Liver (tissue), 3 donors: Measurements from ENCODE around the gene FAM53B.
A peak's percentile ranks its signal among the peaks of the same experiment; 100 is the strongest.

Experiments
- EGR1 ChIP-seq, 2 donors: IDR thresholded peaks; 2 replicates each; pipeline ENCODE4 v1.6.1; 2016 to 2018; ENCODE audit warnings: antibody characterized with exemption in 2 of 2, low read depth in 2 of 2
- GABPA ChIP-seq, 2 donors: IDR thresholded peaks in 1 of 2; conservative IDR thresholded peaks in 1 of 2; 2 replicates each; pipeline ENCODE4 v1.6.1; 2016; ENCODE audit warnings: antibody characterized with exemption in 2 of 2, mild to moderate bottlenecking in 1 of 2, moderate library complexity in 1 of 2
- HNF4A ChIP-seq, 2 donors: conservative IDR thresholded peaks; 2 replicates each; pipeline ENCODE4 v1.6.1; 2016; ENCODE audit warnings: antibody characterized with exemption in 2 of 2, mild to moderate bottlenecking in 2 of 2
- RAD21 ChIP-seq, 2 donors: IDR thresholded peaks; 2 replicates each; pipeline ENCODE4 v1.6.1; 2016; ENCODE audit warnings: antibody characterized with exemption in 2 of 2, mild to moderate bottlenecking in 2 of 2
- RXRA ChIP-seq, 2 donors: IDR thresholded peaks; 2 replicates each; pipeline ENCODE4 v1.6.1; 2017 to 2018; ENCODE audit warnings: antibody characterized with exemption in 2 of 2, mild to moderate bottlenecking in 1 of 2
- SP1 ChIP-seq: IDR thresholded peaks from 2 replicates; pipeline ENCODE4 v1.6.1; 2018; ENCODE audit warnings: antibody characterized with exemption, mild to moderate bottlenecking
- TAF1 ChIP-seq: conservative IDR thresholded peaks from 2 replicates; pipeline ENCODE4 v1.6.1; 2016; ENCODE audit warnings: antibody characterized with exemption, mild to moderate bottlenecking
- YY1 ChIP-seq: IDR thresholded peaks from 2 replicates; pipeline ENCODE4 v1.6.1; 2016; ENCODE audit warnings: antibody characterized with exemption, mild to moderate bottlenecking
- TF ChIP-seq, protein P1 (sequence below): IDR thresholded peaks from 2 replicates; pipeline ENCODE4 v1.6.1; 2016; ENCODE audit warnings: antibody characterized with exemption, mild to moderate bottlenecking
- TF ChIP-seq, protein P2 (sequence below): fragments of 150-350 bp; IDR thresholded peaks from 2 replicates; pipeline ENCODE4 v1.5.1; 2017; ENCODE audit warnings: improper control_type of control experiment, low read depth, low read length; ENCODE audit not compliant: missing input control
- TF ChIP-seq, protein P3 (sequence below): IDR thresholded peaks from 2 replicates; pipeline ENCODE4 v1.6.1; 2016; ENCODE audit warnings: antibody characterized with exemption
- TF ChIP-seq, protein P4 (sequence below): IDR thresholded peaks from 2 replicates; pipeline ENCODE4 v1.6.1; 2016; ENCODE audit warnings: antibody characterized with exemption
- TF ChIP-seq, protein P5 (sequence below): IDR thresholded peaks from 2 replicates; pipeline ENCODE4 v1.6.1; 2016; ENCODE audit warnings: antibody characterized with exemption
- donor health status: healthy.
- donor health status: healthy.

DNA sequence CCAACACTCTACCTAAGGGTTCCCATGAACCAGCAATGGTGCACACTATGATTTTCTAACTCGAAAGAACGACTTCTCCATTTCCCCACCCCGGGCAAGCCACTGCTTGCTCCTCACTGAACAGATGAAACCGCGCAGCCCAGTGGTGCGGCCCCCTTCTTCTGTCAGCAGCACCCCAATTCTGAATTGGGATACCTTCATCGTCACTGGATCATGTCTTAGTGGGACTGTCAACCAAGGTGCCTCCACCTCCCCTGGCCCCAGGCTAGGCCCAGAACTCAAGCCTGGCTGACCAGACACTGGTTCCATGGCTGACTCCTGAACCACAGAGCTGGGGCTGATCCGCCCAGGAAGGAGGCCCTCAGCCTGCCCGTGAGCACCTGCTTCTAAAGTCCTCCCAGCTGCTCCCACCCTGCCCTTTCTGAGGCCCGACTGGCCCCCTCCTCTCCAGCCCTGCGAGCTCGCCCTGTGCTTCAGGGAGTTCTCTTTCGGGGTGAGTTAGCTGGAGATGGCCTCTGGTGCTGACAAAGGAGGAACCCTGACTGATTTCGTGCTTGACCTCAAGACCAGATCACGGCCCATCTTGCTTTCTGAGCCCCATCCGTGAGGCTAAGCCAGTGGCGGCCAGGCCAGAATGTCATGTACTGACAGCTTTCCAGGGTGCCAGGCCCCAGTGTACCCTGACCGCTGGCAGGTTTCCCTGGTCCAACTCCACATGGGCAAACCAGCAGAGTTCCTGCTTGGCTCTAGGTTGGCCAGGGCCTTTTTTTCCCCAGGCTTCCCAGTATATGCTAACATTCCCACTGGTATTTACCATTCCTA lies 44.5 kb downstream of the FAM53B start:
- TF ChIP-seq YY1 (no peak), EGR1 (IDR thresholded peaks at IDR 0.05; ENCODE audit: low read depth in 2 of 2) (no peak), HNF4A (conservative IDR thresholded peaks at IDR 0.05) (peak; percentile 67 to 81), RAD21 (IDR thresholded peaks at IDR 0.05) (peak; percentile 23 to 24), TAF1 (no peak), SP1 (peak; percentile 46), RXRA (IDR thresholded peaks at IDR 0.05) (peak in 1 of 2 donors; percentile 67), GABPA (IDR thresholded peaks at IDR 0.05 in 1 of 2, conservative IDR thresholded peaks at IDR 0.05 in 1 of 2) (no peak)
- TF ChIP-seq, protein P1, sequence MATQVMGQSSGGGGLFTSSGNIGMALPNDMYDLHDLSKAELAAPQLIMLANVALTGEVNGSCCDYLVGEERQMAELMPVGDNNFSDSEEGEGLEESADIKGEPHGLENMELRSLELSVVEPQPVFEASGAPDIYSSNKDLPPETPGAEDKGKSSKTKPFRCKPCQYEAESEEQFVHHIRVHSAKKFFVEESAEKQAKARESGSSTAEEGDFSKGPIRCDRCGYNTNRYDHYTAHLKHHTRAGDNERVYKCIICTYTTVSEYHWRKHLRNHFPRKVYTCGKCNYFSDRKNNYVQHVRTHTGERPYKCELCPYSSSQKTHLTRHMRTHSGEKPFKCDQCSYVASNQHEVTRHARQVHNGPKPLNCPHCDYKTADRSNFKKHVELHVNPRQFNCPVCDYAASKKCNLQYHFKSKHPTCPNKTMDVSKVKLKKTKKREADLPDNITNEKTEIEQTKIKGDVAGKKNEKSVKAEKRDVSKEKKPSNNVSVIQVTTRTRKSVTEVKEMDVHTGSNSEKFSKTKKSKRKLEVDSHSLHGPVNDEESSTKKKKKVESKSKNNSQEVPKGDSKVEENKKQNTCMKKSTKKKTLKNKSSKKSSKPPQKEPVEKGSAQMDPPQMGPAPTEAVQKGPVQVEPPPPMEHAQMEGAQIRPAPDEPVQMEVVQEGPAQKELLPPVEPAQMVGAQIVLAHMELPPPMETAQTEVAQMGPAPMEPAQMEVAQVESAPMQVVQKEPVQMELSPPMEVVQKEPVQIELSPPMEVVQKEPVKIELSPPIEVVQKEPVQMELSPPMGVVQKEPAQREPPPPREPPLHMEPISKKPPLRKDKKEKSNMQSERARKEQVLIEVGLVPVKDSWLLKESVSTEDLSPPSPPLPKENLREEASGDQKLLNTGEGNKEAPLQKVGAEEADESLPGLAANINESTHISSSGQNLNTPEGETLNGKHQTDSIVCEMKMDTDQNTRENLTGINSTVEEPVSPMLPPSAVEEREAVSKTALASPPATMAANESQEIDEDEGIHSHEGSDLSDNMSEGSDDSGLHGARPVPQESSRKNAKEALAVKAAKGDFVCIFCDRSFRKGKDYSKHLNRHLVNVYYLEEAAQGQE = peak; percentile 50
- TF ChIP-seq, protein P2, sequence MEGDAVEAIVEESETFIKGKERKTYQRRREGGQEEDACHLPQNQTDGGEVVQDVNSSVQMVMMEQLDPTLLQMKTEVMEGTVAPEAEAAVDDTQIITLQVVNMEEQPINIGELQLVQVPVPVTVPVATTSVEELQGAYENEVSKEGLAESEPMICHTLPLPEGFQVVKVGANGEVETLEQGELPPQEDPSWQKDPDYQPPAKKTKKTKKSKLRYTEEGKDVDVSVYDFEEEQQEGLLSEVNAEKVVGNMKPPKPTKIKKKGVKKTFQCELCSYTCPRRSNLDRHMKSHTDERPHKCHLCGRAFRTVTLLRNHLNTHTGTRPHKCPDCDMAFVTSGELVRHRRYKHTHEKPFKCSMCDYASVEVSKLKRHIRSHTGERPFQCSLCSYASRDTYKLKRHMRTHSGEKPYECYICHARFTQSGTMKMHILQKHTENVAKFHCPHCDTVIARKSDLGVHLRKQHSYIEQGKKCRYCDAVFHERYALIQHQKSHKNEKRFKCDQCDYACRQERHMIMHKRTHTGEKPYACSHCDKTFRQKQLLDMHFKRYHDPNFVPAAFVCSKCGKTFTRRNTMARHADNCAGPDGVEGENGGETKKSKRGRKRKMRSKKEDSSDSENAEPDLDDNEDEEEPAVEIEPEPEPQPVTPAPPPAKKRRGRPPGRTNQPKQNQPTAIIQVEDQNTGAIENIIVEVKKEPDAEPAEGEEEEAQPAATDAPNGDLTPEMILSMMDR = no peak
- TF ChIP-seq, protein P3, sequence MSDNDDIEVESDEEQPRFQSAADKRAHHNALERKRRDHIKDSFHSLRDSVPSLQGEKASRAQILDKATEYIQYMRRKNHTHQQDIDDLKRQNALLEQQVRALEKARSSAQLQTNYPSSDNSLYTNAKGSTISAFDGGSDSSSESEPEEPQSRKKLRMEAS = no peak
- TF ChIP-seq, protein P4, sequence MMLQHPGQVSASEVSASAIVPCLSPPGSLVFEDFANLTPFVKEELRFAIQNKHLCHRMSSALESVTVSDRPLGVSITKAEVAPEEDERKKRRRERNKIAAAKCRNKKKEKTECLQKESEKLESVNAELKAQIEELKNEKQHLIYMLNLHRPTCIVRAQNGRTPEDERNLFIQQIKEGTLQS = no peak
- TF ChIP-seq, protein P5, sequence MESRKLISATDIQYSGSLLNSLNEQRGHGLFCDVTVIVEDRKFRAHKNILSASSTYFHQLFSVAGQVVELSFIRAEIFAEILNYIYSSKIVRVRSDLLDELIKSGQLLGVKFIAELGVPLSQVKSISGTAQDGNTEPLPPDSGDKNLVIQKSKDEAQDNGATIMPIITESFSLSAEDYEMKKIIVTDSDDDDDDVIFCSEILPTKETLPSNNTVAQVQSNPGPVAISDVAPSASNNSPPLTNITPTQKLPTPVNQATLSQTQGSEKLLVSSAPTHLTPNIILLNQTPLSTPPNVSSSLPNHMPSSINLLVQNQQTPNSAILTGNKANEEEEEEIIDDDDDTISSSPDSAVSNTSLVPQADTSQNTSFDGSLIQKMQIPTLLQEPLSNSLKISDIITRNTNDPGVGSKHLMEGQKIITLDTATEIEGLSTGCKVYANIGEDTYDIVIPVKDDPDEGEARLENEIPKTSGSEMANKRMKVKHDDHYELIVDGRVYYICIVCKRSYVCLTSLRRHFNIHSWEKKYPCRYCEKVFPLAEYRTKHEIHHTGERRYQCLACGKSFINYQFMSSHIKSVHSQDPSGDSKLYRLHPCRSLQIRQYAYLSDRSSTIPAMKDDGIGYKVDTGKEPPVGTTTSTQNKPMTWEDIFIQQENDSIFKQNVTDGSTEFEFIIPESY = no peak
